ENCODE measurements around the gene UGT3A1.
"Not testable (repeated sequence)": the region's sequence is repeated elsewhere in the genome, so short reads cannot be mapped to it uniquely, and the experiment has no call there.

Gene UGT3A1

GRCh38 chr5:35990941-35991611 lies at the start of gene UGT3A1:
TSS of gene UGT3A1 (minus strand) at chr5:35991390. CDS start at chr5:35991240, 150 bp downstream.
- DNase-seq = no peak

DNA sequence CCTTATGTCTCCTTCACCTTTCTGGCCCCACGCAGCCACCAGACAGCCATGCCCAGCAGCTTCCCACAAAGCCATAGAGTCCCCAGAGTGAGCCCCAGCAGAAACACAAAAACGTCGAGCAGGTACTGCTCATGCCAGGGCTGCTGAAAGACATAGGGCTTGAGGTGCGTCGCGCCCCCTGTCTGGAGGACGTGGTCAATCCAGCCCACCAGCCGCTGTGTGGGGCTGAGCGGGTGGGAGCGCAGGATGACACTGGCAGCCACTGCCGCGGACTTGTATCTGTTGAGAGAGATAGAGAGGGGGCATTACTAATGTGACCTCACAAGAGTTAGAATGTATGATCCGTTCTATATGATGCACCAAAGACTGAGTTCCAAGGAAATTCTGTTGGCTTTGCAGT lies 44.5 kb upstream of the UGT3A1 start:
- no peak for DNase-seq

DNA sequence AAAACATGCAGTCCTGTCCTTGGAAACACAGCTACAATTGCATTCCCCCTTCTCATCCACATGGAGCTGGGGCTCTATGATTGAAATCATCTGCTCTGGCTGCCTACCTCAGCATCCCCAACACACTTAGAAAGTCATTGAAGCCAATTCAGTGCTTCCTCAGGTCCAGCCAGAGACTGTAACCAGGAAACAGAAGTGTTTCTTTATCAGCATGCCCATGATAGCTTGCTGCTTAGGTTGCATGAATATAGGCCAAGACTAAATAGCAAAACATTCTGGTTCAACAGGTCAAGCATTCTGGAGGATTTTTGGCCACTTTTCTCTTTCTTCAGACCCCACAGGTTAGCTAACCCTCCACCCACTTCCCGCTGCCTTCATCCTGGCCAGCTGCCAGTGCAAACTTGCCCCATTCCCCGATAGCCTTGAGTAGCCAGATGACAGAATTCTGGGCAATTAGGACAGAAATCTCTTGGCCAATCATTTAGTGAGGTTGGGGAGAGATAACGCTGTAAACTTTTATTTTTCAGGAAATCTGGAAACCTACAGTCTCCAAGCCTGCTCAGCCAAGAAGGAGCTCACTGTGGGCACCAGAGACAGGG lies 43.4 kb upstream of the UGT3A1 start:
- not testable (repeated sequence) for DNase-seq

GRCh38 chr5:36033486-36033885 lies 42.3 kb upstream of the UGT3A1 start:
- DNase-seq = no peak

DNA sequence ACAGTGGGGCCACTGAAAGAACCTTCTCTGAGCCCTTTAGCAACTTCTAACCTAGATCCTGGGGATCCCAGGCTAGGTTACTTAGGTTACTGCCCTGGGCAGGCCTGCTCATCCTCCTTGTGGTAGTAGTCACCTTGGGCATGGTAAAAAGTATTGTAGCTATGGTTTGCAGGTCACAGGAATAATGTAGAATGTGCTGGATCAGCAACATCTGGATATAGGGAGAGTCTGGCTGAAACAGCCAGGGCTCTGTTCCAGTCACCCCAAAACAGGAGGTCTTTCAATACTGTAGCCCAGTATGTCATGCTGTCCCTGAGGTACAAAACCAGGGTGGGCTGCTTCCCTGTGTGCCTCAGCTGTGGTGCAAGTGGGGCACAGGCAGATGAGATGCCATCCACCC lies 41.9 kb upstream of the UGT3A1 start:
- DNase-seq = no peak

- DNase-seq = no peak
Measured at GRCh38 chr5:36031223-36031622, 40.0 kb upstream of the UGT3A1 start.

DNA sequence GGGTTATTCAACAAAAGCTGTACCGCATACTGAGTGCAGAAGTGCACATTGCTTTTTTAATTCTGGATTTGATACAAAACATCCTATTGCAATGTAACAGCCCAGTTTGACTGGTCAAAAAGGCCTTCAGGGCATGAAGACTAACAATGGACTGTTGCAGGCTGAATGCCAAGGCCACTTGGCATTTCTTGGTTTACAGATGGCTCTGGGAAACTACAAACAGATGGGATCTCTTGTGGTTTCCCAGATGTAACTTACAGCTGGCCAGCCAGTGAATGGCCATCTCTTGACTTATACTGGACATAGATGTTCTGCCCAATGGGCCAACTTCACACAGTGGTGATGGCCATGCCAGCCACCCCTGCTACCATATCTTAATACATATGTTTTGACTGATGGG lies 38.7 kb upstream of the UGT3A1 start:
- peak in 26 of 51 donors; percentile 3 to 70 (median 34) for DNase-seq

DNA sequence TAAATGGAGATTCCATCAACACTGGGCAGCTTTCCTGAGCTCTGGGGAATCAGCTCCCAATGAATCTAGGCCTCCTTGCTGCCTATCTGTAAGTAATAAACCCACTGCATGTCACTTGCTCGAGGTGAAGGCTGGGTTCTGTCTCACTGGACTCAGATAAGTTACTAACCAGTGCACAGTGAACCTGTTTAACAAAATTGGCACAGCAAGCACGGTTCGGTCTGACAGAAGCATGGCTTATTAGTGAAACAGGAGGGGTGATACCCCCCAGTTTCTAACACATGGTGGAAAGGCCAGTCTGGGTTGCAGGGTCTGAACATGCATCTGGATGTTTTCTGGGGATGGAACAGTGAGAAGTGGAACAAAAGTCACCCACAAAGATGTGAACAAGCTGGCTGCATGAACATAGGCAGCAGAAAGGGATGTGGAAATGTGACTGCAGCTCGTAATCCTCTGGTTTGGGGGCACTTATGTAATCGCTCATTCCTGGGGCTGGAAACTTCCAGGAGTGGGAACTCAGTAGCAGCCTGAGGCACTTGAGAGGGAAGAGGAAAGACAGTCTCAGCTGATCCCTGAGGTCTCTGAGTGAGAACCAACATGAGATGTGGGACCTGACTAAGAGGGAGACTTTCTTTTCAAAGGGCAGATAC lies 37.8 kb upstream of the UGT3A1 start:
- DNase-seq = no peak

- no peak for DNase-seq
Measured at GRCh38 chr5:36027711-36028110, 36.5 kb upstream of the UGT3A1 start.

- no peak for DNase-seq
Measured at GRCh38 chr5:36026706-36027465, 35.7 kb upstream of the UGT3A1 start.

DNA sequence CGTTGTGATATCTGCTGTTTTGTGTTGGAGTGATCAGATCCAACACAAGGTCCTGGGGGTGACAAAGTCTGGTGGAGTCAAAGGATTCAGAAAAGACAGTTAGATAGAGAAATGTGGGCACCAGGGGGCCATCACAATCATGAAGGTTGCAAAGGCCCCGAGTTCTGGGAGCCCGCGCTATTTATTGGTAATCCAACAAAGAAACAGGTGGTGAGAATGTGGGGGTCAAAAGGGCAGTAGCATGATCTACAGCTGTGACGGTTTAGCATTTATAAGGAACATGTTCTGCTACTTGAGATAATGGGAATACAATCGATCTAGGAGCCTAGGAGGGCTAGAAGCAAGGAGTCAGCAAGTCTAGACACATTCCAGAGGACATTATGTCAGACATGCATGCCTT lies 31.1 kb upstream of the UGT3A1 start:
- not testable (repeated sequence) for DNase-seq

- not testable (repeated sequence) for DNase-seq
Measured at GRCh38 chr5:36019584-36019983, 28.4 kb upstream of the UGT3A1 start.

DNA sequence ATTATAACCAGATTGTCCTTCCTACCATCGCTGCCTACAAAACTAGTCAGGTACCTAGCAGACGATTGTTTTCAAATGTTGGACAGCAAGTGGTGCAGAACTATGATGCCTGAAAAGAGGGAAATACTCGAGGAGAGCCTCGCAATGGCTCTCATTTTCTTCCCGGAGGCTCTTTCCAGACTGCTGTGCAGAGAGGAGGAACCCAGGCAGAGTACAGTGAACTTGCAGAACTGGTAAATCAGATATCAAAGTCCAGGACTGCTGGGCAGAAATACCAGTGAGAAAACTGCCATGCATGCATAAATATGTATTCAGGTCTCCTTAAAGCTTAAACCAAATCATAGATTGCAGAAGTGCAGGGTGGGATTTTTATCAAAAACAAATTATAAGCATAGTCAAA lies 26.4 kb upstream of the UGT3A1 start:
- DNase-seq = no peak

DNA sequence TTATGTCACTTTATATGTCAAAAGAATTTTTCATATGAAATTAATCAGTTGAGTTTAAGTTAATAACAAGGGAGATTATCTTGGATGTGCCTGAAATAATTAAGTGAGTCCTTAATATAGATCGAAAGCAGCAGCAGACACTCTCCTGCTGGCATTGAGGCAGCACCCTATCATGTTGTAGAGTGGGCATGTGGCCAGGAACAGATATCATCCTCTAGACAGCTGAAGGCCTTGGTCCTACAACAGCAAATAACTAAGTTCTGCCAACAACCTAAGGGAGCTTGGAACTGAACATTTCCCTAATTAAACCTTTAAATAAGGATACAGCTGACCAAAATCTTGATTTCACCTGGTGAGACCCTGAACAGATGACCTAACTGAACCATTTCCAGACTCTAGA lies 25.8 kb upstream of the UGT3A1 start:
- no peak for DNase-seq

DNA sequence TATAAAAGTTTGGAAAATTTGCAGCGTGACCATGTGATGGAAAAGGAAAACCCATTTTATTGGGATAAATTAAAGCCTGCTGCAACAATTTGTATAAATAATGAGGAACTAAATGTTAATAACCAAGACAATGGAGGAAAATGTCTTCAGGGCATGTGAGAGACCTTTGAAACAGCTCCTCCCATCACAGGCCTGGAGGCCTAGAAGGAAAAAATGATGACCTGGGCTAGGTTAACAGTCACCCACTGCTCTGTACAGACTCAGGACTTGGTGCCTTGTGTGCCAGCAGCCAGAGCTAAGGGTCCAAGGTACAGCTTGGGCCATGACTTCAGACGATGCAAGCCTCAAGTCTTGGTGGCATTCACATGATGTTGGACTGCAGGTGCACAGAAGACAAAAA lies 22.0 kb upstream of the UGT3A1 start:
- no peak for DNase-seq

- DNase-seq = no peak
Measured at GRCh38 chr5:36009698-36010097, 18.5 kb upstream of the UGT3A1 start.

DNA sequence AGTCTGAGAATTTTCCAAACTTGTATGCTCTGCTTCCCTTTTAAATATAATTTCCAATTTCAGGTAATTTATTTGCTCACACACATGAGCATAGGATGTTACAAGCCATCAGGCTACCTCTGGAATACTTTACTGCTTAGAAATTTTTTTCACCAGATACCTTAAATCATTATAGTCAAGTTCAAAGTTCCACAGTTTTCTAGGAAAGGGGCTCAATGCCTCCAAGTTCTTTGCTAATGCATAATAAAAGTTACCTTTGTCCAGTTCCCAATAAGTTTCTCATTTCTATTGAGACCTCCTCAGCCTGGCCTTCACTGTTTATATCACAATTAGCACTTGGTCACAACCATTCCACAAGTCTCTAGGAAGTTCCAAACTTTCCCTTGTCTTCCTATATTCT lies 16.2 kb upstream of the UGT3A1 start:
- no peak for DNase-seq

- no peak for DNase-seq
Measured at GRCh38 chr5:36006163-36006562, 15.0 kb upstream of the UGT3A1 start.

GRCh38 chr5:36001032-36001431 lies 9.8 kb upstream of the UGT3A1 start:
- no peak for DNase-seq

GRCh38 chr5:35999547-35999946 lies 8.4 kb upstream of the UGT3A1 start:
- DNase-seq = no peak

GRCh38 chr5:35996076-35996475 lies 4.9 kb upstream of the UGT3A1 start:
- DNase-seq = no peak

DNA sequence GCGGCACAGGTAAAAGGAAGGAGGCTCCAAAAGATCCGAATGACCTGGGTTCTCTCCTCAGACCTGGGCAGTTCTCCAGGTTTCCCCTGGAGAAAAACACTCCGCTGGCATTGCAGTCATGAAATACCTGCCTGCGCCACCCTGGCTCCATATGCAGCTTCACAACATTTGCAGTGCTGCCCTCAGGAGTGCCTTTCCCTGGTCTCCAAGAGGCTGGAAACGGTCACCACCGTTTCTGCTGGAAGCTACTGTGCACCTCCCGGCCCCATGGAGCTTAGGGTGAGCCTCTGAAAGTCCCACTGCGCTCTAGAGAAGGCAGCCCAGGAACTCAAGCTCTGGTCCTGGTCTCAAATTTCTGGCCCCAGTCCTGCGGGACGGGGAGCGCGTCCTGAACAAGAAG lies 670 bp downstream of the UGT3A1 start:
- DNase-seq = no peak
